Measurements from ENCODE around the gene CD33. TPM values are rescaled to one million over a fixed set of nuclear protein-coding genes. Genes with fewer than 3 reads are reported as not detected.

The CD33 gene
- polyA plus RNA-seq, 2 of the 4 experiments (the other 2 are of a cell fraction) = 0.10 TPM; not detected in 1

- no peak overlapping the region for H3K4me2 ChIP-seq
- H3K4me1 ChIP-seq = no peaks in the 10 kb centered on the region
- H3K27ac ChIP-seq = no peak overlapping the region
- ATAC-seq (no peak), FAIRE-seq (no peak), DNase-seq (ENCODE audit: low read depth in 1 of 2, low spot score in 1 of 2) (no peak)
- ChIA-PET CTCF (interaction anchor here (0.6 to 2.1 kb wide), 23 partner anchors 9 to 519 kb away, joined by 3 to 12 read pairs (median 4); no protein-coding TSS in a partner anchor), POLR2A (no interaction called here)
- H3K9me3 ChIP-seq = peaks cover 11% of the 10 kb centered on the region; the same call in 1 of the 3 replicates
- no peak overlapping the region for H3K4me3 ChIP-seq
- 51% methylated on average over 6 of the region's 6 CpGs for WGBS (ENCODE audit: missing lambda C conversion rate)
- TF ChIP-seq GATA3 (IDR thresholded peaks at IDR 0.05; ENCODE audit: borderline replicate concordance) = no peak
- no peak for TF ChIP-seq ESRRA (IDR thresholded peaks at IDR 0.05; ENCODE audit: borderline replicate concordance, low read length)
- TF ChIP-seq BHLHE40 (IDR thresholded peaks at IDR 0.05; ENCODE audit: low read depth, low read length) = no peak
- no peak for TF ChIP-seq NFE2L2 (conservative IDR thresholded peaks at IDR 0.05; ENCODE audit: low read length)
- TF ChIP-seq ZSCAN20 (CRISPR knock-in tag; IDR thresholded peaks at IDR 0.05) = no peak
- TF ChIP-seq RFX5 (IDR thresholded peaks at IDR 0.05) = no peak
- TF ChIP-seq NR3C1 (IDR thresholded peaks at IDR 0.05) = no peak
- no peak for TF ChIP-seq ZFP36 (IDR thresholded peaks at IDR 0.05; ENCODE audit: borderline replicate concordance, partially characterized antibody)
- TF ChIP-seq REST (IDR thresholded peaks at IDR 0.05) = no peak
- TF ChIP-seq HOXB5 (CRISPR knock-in tag; IDR thresholded peaks at IDR 0.05) = no peak
- TF ChIP-seq PHF8 (IDR thresholded peaks at IDR 0.05; ENCODE audit: borderline replicate concordance, low read depth) = no peak
Measured at GRCh38 chr19:51258165-51259160, 33.6 kb downstream of the CD33 start.

- FAIRE-seq (no peak), DNase-seq (ENCODE audit: low read depth in 1 of 2, low spot score in 1 of 2) (peak; percentile 43 to 50), ATAC-seq (peak; percentile 87; a peak in 5 of 6 replicates)
- no peak overlapping the region for H3K4me2 ChIP-seq
- H3K27ac ChIP-seq = no peak overlapping the region
- ChIA-PET POLR2A (no interaction called here), CTCF (interaction anchor here (0.6 to 2.1 kb wide), 25 partner anchors 9 to 518 kb away, joined by 3 to 12 read pairs (median 4); no protein-coding TSS in a partner anchor)
- peaks cover 11% of the 10 kb centered on the region; the same call in 1 of the 3 replicates for H3K9me3 ChIP-seq
- TF ChIP-seq RAD21 (conservative IDR thresholded peaks at IDR 0.05 in 1 of 2, IDR thresholded peaks at IDR 0.05 in 1 of 2) (peak; percentile 52 to 76), SMC3 (IDR thresholded peaks at IDR 0.05) (peak; percentile 34; the same call in 2 of the 3 replicates), KDM5A (IDR thresholded peaks at IDR 0.05) (no peak), HES2 (IDR thresholded peaks at IDR 0.05) (no peak), CTCF (IDR thresholded peaks at IDR 0.05) (peak; percentile 56), HDAC2 (IDR thresholded peaks at IDR 0.05) (no peak), KDM1A (IDR thresholded peaks at IDR 0.05; ENCODE audit: low read depth) (no peak), ATOH8 (CRISPR knock-in tag; IDR thresholded peaks at IDR 0.05; ENCODE audit: low read depth) (no peak)
- no peaks in the 10 kb centered on the region for H3K4me1 ChIP-seq
- no peak overlapping the region for H3K4me3 ChIP-seq
- 8% methylated on average over 5 of the region's 5 CpGs for WGBS (ENCODE audit: missing lambda C conversion rate)
Measured at GRCh38 chr19:51259348-51260245, 34.7 kb downstream of the CD33 start.

Measured in A549 (cell line).